Parathyroid adenoma (tissue), 2 donors: ENCODE results near the gene DGCR8.

Experiments
- H2AFZ ChIP-seq: fragments of 300-600 bp; sonication (generic); one replicate; pipeline ENCODE4 v1.7.0; 2017; ENCODE audit warnings: antibody characterized with exemption, mild to moderate bottlenecking
- H3K27ac ChIP-seq: fragments of 300-600 bp; sonication (generic); one replicate; pipeline ENCODE4 v1.7.0; 2017
- H3K27me3 ChIP-seq: fragments of 300-600 bp; sonication (generic); one replicate; pipeline ENCODE4 v1.7.0; 2017; ENCODE audit warnings: low read length; ENCODE audit not compliant: control insufficient read depth, insufficient read depth
- H3K36me3 ChIP-seq: fragments of 300-600 bp; sonication (generic); one replicate; pipeline ENCODE4 v1.7.0; 2017; ENCODE audit warnings: low read length; ENCODE audit not compliant: control insufficient read depth, insufficient read depth
- H3K4me1 ChIP-seq: fragments of 300-600 bp; sonication (generic); one replicate; pipeline ENCODE4 v1.7.0; 2017; ENCODE audit warnings: control low read depth
- H3K4me2 ChIP-seq: fragments of 300-600 bp; sonication (generic); one replicate; pipeline ENCODE4 v1.7.0; 2017; ENCODE audit warnings: low read length
- H3K4me3 ChIP-seq: fragments of 300-600 bp; sonication (generic); one replicate; pipeline ENCODE4 v1.7.0; 2017; ENCODE audit warnings: low read depth, low read length
- H3K79me2 ChIP-seq: fragments of 300-600 bp; sonication (generic); one replicate; pipeline ENCODE4 v1.7.0; 2017; ENCODE audit warnings: control low read depth
- H3K9ac ChIP-seq: fragments of 300-600 bp; sonication (generic); one replicate; pipeline ENCODE4 v1.7.0; 2017; ENCODE audit warnings: mild to moderate bottlenecking
- H3K9me3 ChIP-seq: fragments of 300-600 bp; sonication (generic); one replicate; pipeline ENCODE4 v1.7.0; 2017; ENCODE audit warnings: low read length; ENCODE audit not compliant: control insufficient read depth
- CTCF ChIP-seq: fragments of 300-600 bp; sonication (generic); IDR thresholded peaks from one replicate; pipeline ENCODE4 v1.7.0; 2017; ENCODE audit warnings: antibody characterized with exemption, mild to moderate bottlenecking
- donor health status: primary hyperparathyroidism.

Gene DGCR8

GRCh38 chr22:20114506-20115475, 34.8 kb downstream of the DGCR8 start:
- H3K27me3 ChIP-seq, result no peaks in the 10 kb centered on the region
- no peak overlapping the region for H3K4me3 ChIP-seq
- H3K79me2 ChIP-seq, result peaks cover 2% of the 10 kb centered on the region
- H3K9ac ChIP-seq, result no peak overlapping the region
- no peaks in the 10 kb centered on the region for H3K4me1 ChIP-seq
- no peak overlapping the region for H3K4me2 ChIP-seq
- no peaks in the 10 kb centered on the region for H3K36me3 ChIP-seq
- no peaks in the 10 kb centered on the region for H3K9me3 ChIP-seq
- no peak for TF ChIP-seq CTCF
- H2AFZ ChIP-seq, result no peak overlapping the region
- H3K27ac ChIP-seq, result no peak overlapping the region

GRCh38 chr22:20115691-20116375, 35.8 kb downstream of the DGCR8 start, which contains the start of gene RANBP1:
Gene RANBP1, plus strand, starts transcription at chr22:20116104. Its CDS starts 81 bp downstream, at chr22:20116185.
- TF ChIP-seq CTCF, result no peak
- Histone ChIP-seq H3K9me3 (no peaks in the 10 kb centered on the region), H3K27me3 (no peaks in the 10 kb centered on the region), H3K9ac (peak within 1 kb of the TSS; percentile 46), H3K36me3 (no peaks in the 10 kb centered on the region), H3K4me1 (no peaks in the 10 kb centered on the region), H3K79me2 (peaks cover 2% of the 10 kb centered on the region), H3K4me2 (peak within 1 kb of the TSS; percentile 63), H2AFZ (peak within 1 kb of the TSS; percentile 80), H3K27ac (peak within 1 kb of the TSS; percentile 71), H3K4me3 (peak within 1 kb of the TSS; percentile 61)

GRCh38 chr22:20116376-20116950, 36.4 kb downstream of the DGCR8 start:
- Histone ChIP-seq H2AFZ (peak overlapping the region; percentile 80), H3K9ac (no peak overlapping the region), H3K4me3 (peak overlapping the region; percentile 61), H3K36me3 (no peaks in the 10 kb centered on the region), H3K79me2 (peaks cover 2% of the 10 kb centered on the region), H3K27me3 (no peaks in the 10 kb centered on the region), H3K4me2 (peak overlapping the region; percentile 63), H3K9me3 (no peaks in the 10 kb centered on the region), H3K4me1 (no peaks in the 10 kb centered on the region), H3K27ac (peak overlapping the region; percentile 71)
- TF ChIP-seq CTCF, result no peak

GRCh38 chr22:20116951-20117632, 37.1 kb downstream of the DGCR8 start, which contains the start of gene TRMT2A:
Gene TRMT2A, minus strand, starts transcription at chr22:20117226. Its CDS starts 320 bp downstream, at chr22:20116906.
- Histone ChIP-seq H3K4me1 (no peaks in the 10 kb centered on the region), H3K36me3 (no peaks in the 10 kb centered on the region), H2AFZ (peak within 1 kb of the TSS; percentile 80)

More at GRCh38 chr22:20116951-20117632, 37.1 kb downstream of the DGCR8 start, which contains the start of gene TRMT2A:
- peak; percentile 7 for TF ChIP-seq CTCF
- peaks cover 2% of the 10 kb centered on the region for H3K79me2 ChIP-seq
- H3K9me3 ChIP-seq, result no peaks in the 10 kb centered on the region
- peak within 1 kb of the TSS; percentile 71 for H3K27ac ChIP-seq
- peak within 1 kb of the TSS; percentile 61 for H3K4me3 ChIP-seq
- H3K9ac ChIP-seq, result peak within 1 kb of the TSS; percentile 46
- no peaks in the 10 kb centered on the region for H3K27me3 ChIP-seq
- peak within 1 kb of the TSS; percentile 83 for H3K4me2 ChIP-seq
